GM12878 (cell line): ENCODE results near the gene SCN10A. TPM values are rescaled to one million over a fixed set of nuclear protein-coding genes. Genes with fewer than 3 reads are reported as not detected.

Source experiments
- ATAC-seq: fragments of 200-7000 bp; cut with Tn5 transposase; 3 replicates; pipeline ENCODE4 v1.9.1; 2020; ENCODE audit warnings: mild to moderate bottlenecking, moderate library complexity
- BruUV-seq: library from RNA; stranded (reverse); fragments of 400-500 nt; replicated peaks from 2 replicates; lab custom pipeline; 2021; lab: Mats Ljungman, UMichigan
- CTCF ChIA-PET: fragments of 300-600 bp; sonication (Branson Sonifier 250); formaldehyde crosslinking; extraction: SDS; loops from one replicate; lab custom pipeline; 2021; ENCODE audit warnings: inconsistent platforms; lab: Yijun Ruan, JAX
- POLR2A ChIA-PET: fragments of 350-600 bp; formaldehyde crosslinking; extraction: SDS; loops from one replicate; lab custom pipeline; 2021; ENCODE audit warnings: inconsistent platforms; lab: Charles Lee
- RAD21 ChIA-PET: fragments of 300-600 bp; sonication (Branson Sonifier 250); formaldehyde crosslinking; loops from one replicate; lab custom pipeline; 2023; ENCODE audit warnings: antibody characterized with exemption; ENCODE audit not compliant: unreplicated experiment; lab: Charles Lee
- SMC1A ChIA-PET: fragments of 300-600 bp; sonication (Branson Sonifier 250); formaldehyde crosslinking; loops from one replicate; lab custom pipeline; 2023; ENCODE audit not compliant: unreplicated experiment, uncharacterized antibody; lab: Charles Lee
- DNase-seq: peaks from one replicate; pipeline ENCODE4 v3.0.0-alpha.2; 2011; ENCODE audit warnings: low read depth, low spot score
- FAIRE-seq: peaks from 3 replicates; lab custom pipeline; 2011; peaks lifted over from hg19 to GRCh38; lab: Jason Lieb, UNC
- H2AFZ ChIP-seq: 2 replicates; pipeline ENCODE4 v1.6.0; 2011; ENCODE audit warnings: low read depth, low read length, control low read depth; ENCODE audit not compliant: control insufficient read depth
- H3K27ac ChIP-seq: 2 replicates; pipeline ENCODE4 v1.5.1; 2011; ENCODE audit warnings: control low read depth; ENCODE audit not compliant: control insufficient read depth, insufficient read depth
- H3K27me3 ChIP-seq, 2 experiments: replicated peaks in 1 of 2; 2 replicates each; pipeline versions ENCODE4 v1.6.0 to v1.6.1; 2011; ENCODE audit warnings: low read length in 1 of 2; ENCODE audit not compliant: control insufficient read depth in 2 of 2, insufficient read depth in 2 of 2
- H3K36me3 ChIP-seq, 2 experiments: 2 replicates each; pipeline ENCODE4 v1.5.1; 2011; ENCODE audit warnings: low read length in 1 of 2; ENCODE audit not compliant: control insufficient read depth in 2 of 2, insufficient read depth in 2 of 2
- H3K4me1 ChIP-seq: 2 replicates; pipeline ENCODE4 v1.6.1; 2011; ENCODE audit warnings: mild to moderate bottlenecking, low read length, moderate library complexity, mixed read lengths; ENCODE audit not compliant: control insufficient read depth, insufficient read depth
- H3K4me2 ChIP-seq: 2 replicates; pipeline ENCODE4 v1.6.0; 2011; ENCODE audit warnings: control low read depth; ENCODE audit not compliant: control insufficient read depth, insufficient read depth
- H3K4me3 ChIP-seq: fragments of 200-600 bp; sonication (generic); 2 replicates; pipeline ENCODE4 v1.5.1; 2016
- H3K79me2 ChIP-seq: 2 replicates; pipeline ENCODE4 v1.6.0; 2011; ENCODE audit warnings: low read length; ENCODE audit not compliant: control insufficient read depth, insufficient read depth
- H3K9ac ChIP-seq: 2 replicates; pipeline ENCODE4 v1.8.0; 2011; ENCODE audit warnings: low read length, control low read depth, mixed read lengths; ENCODE audit not compliant: control insufficient read depth, insufficient read depth
- H3K9me3 ChIP-seq: replicated peaks from 3 replicates; pipeline ENCODE4 v1.5.1; 2011; ENCODE audit warnings: mild to moderate bottlenecking, low read length; ENCODE audit not compliant: control insufficient read depth, insufficient read depth
- H4K20me1 ChIP-seq: 2 replicates; pipeline ENCODE4 v1.6.0; 2011; ENCODE audit not compliant: control insufficient read depth, insufficient read depth
- ATF2 ChIP-seq: IDR thresholded peaks from 2 replicates; pipeline ENCODE4 v1.6.1; 2012; ENCODE audit warnings: low read length, inconsistent platforms
- CREB1 ChIP-seq: IDR thresholded peaks from 2 replicates; pipeline ENCODE4 v1.6.1; 2012; ENCODE audit warnings: low read depth, mild to moderate bottlenecking, inconsistent platforms
- ESRRA ChIP-seq: IDR thresholded peaks from 2 replicates; pipeline ENCODE4 v1.6.1; 2012; ENCODE audit warnings: mild to moderate bottlenecking, low read length, improper control_type of control experiment
- FOXM1 ChIP-seq: IDR thresholded peaks from 2 replicates; pipeline ENCODE4 v1.6.1; 2012; ENCODE audit warnings: low read depth, mild to moderate bottlenecking, inconsistent platforms, low read length, moderate library complexity
- GABPA ChIP-seq: IDR thresholded peaks from 2 replicates; pipeline ENCODE4 v1.6.1; 2014; ENCODE audit warnings: antibody characterized with exemption, low read depth, mild to moderate bottlenecking, inconsistent platforms
- KAT2A ChIP-seq: conservative IDR thresholded peaks from 2 replicates; pipeline ENCODE4 v1.6.1; 2011; ENCODE audit warnings: low read depth, low read length; ENCODE audit not compliant: control insufficient read depth
- MLLT1 ChIP-seq: fragments of 450-650 bp; IDR thresholded peaks from 2 replicates; pipeline ENCODE4 v1.6.1; 2016; ENCODE audit warnings: mild to moderate bottlenecking
- MTA2 ChIP-seq: fragments of 450-650 bp; IDR thresholded peaks from 2 replicates; pipeline ENCODE4 v1.6.1; 2016; ENCODE audit warnings: low read depth, mild to moderate bottlenecking, moderate library complexity
- MYB ChIP-seq: fragments of 150-350 bp; IDR thresholded peaks from 2 replicates; pipeline ENCODE4 v1.6.1; 2014; ENCODE audit warnings: mild to moderate bottlenecking, low read depth, low read length, borderline replicate concordance
- PKNOX1 ChIP-seq: fragments of 450-650 bp; IDR thresholded peaks from 2 replicates; pipeline ENCODE4 v1.6.1; 2016; ENCODE audit warnings: mild to moderate bottlenecking
- RELB ChIP-seq: fragments of 450-650 bp; IDR thresholded peaks from 2 replicates; pipeline ENCODE4 v1.6.1; 2017; ENCODE audit warnings: low read depth, mild to moderate bottlenecking, moderate library complexity
- TCF7 ChIP-seq: IDR thresholded peaks from 2 replicates; pipeline ENCODE4 v1.6.1; 2014; ENCODE audit warnings: antibody characterized with exemption, borderline replicate concordance
- YY1 ChIP-seq: IDR thresholded peaks from 2 replicates; pipeline ENCODE4 v1.6.1; 2011; ENCODE audit warnings: low read depth, mild to moderate bottlenecking, low read length
- ZBTB40 ChIP-seq: fragments of 450-650 bp; IDR thresholded peaks from 2 replicates; pipeline ENCODE4 v1.6.1; 2016; ENCODE audit warnings: mild to moderate bottlenecking, moderate library complexity, borderline replicate concordance
- WGBS: methylation state at CpG from one replicate; pipeline ENCODE4 v1.1.6; 2016; ENCODE audit warnings: low lambda C conversion rate; ENCODE audit not compliant: insufficient replicate concordance, insufficient coverage; ENCODE audit errors: missing lambda C conversion rate; 5-methylcytosine and 5-hydroxymethylcytosine counted together
- in situ Hi-C: fragments of 300-500 bp; cut with MboI; formaldehyde crosslinking; loops from 9 replicates; pipeline ENCODE4 v1.14.3; 2018; ENCODE audit warnings: mixed read lengths
- intact Hi-C: fragments of 100-400 bp; cut with micrococcal nuclease; formaldehyde crosslinking; loops from one replicate; pipeline ENCODE4 v1.14.2; 2022; ENCODE audit not compliant: unreplicated experiment
- polyA plus RNA-seq, 11 experiments: library from polyadenylated mRNA; depleted of rRNA in 4 of 11; unstranded in 6 of 11; stranded (reverse) in 5 of 11; fragments of >200 nt; fragmentation: Nextera tagmentation in 4 of 11; fragmentation: Illumina TruSeq in 1 of 11; extraction: Ambion mirVana in 4 of 11; extraction: Trizol in 1 of 11; gene quantifications; 1 replicate in 1 of 11; 2 replicates in 10 of 11; pipeline versions ENCODE4 v1.2.1 to v1.2.3, GENCODE V29; 2011 to 2016; ENCODE audit warnings: inconsistent platforms in 2 of 11, missing spikeins in 2 of 11, low read depth in 1 of 11
- total RNA-seq, 4 experiments: library from RNA; depleted of rRNA in 3 of 4; stranded (reverse); fragments of >200 nt in 3 of 4; fragmentation: Illumina TruSeq in 1 of 4; extraction: Trizol in 1 of 4; gene quantifications; 2 replicates each; pipeline versions ENCODE4 v1.2.1 to v1.2.3, GENCODE V29; 2013 to 2021

Gene SCN10A
- total and polyA plus RNA-seq, 10 of the 15 experiments (the other 5 are each of a cell fraction or from before 2014, with no cell fraction given): not detected

GRCh38 chr3:38836561-38836960 lies 20.5 kb upstream of the SCN10A start:
- Histone ChIP-seq H3K4me1 (no peaks in the 10 kb centered on the region), H3K4me2 (no peak overlapping the region), H3K36me3 (no peaks in the 10 kb centered on the region), H3K79me2 (no peaks in the 10 kb centered on the region), H3K4me3 (no peak overlapping the region), H4K20me1 (no peaks in the 10 kb centered on the region), H3K27me3 (no peaks in the 10 kb centered on the region; a peak in 2 of 4 replicates), H3K9me3 (no peaks in the 10 kb centered on the region), H3K27ac (no peak overlapping the region), H3K9ac (no peak overlapping the region), H2AFZ (no peak overlapping the region)
- TF ChIP-seq RELB (no peak), ZBTB40 (no peak), MLLT1 (no peak), MYB (no peak), KAT2A (no peak), CREB1 (no peak), MTA2 (no peak), ATF2 (no peak), TCF7 (no peak), ESRRA (no peak), FOXM1 (no peak), PKNOX1 (no peak), YY1 (no peak), GABPA (no peak)
- ChIA-PET RAD21 (no interaction called here), CTCF (no interaction called here), SMC1A (interaction anchor here (0.9 kb wide), 1 partner anchor 20 kb away, joined by 3 read pairs; no protein-coding TSS in a partner anchor), POLR2A (no interaction called here)
- no TSS peak for BruUV-seq
- FAIRE-seq (no peak), DNase-seq (no peak), ATAC-seq (no peak)
- WGBS: 0% methylated on average over 5 of the region's 5 CpGs
- in situ Hi-C loops: no loop called here
- intact Hi-C loops: no loop called here
